Hepatocyte (in vitro differentiated cells): ENCODE results near the gene IPO11. TPM values are rescaled to one million over a fixed set of nuclear protein-coding genes. Genes with fewer than 3 reads are reported as not detected.

Source experiments
- DNase-seq: peaks from one replicate; pipeline ENCODE4 v3.0.0-alpha.2; 2016; ENCODE audit warnings: low spot score
- H2AFZ ChIP-seq: fragments of 200-600 bp; sonication (generic); 2 replicates; pipeline ENCODE4 v1.6.0; 2016; ENCODE audit warnings: antibody characterized with exemption, mild to moderate bottlenecking
- H3K27ac ChIP-seq: fragments of 200-600 bp; sonication (generic); 2 replicates; pipeline ENCODE4 v1.5.1; 2016; ENCODE audit warnings: mild to moderate bottlenecking
- H3K27me3 ChIP-seq: fragments of 200-600 bp; sonication (generic); 2 replicates; pipeline ENCODE4 v1.6.1; 2016
- H3K36me3 ChIP-seq: fragments of 200-600 bp; sonication (generic); replicated peaks from 2 replicates; pipeline ENCODE4 v1.5.1; 2016; ENCODE audit warnings: low read depth; ENCODE audit not compliant: insufficient read depth
- H3K4me1 ChIP-seq: fragments of 200-600 bp; sonication (generic); 2 replicates; pipeline ENCODE4 v1.5.1; 2016; ENCODE audit warnings: mild to moderate bottlenecking, moderate library complexity; ENCODE audit not compliant: insufficient read depth
- H3K4me2 ChIP-seq: fragments of 200-600 bp; sonication (generic); 2 replicates; pipeline ENCODE4 v1.6.0; 2016
- H3K4me3 ChIP-seq: fragments of 200-600 bp; sonication (generic); 2 replicates; pipeline ENCODE4 v1.5.1; 2016; ENCODE audit warnings: mild to moderate bottlenecking
- H3K79me2 ChIP-seq: fragments of 200-600 bp; sonication (generic); 2 replicates; pipeline ENCODE4 v1.6.0; 2017; ENCODE audit warnings: mild to moderate bottlenecking
- H3K9me2 ChIP-seq: fragments of 200-600 bp; sonication (generic); replicated peaks from 2 replicates; pipeline ENCODE4 v1.6.0; 2017; ENCODE audit warnings: mild to moderate bottlenecking; ENCODE audit not compliant: insufficient read depth
- H3K9me3 ChIP-seq: fragments of 200-600 bp; sonication (generic); 2 replicates; pipeline ENCODE4 v1.5.1; 2016; ENCODE audit warnings: low read depth, mild to moderate bottlenecking
- H4K20me1 ChIP-seq: fragments of 200-600 bp; sonication (generic); 2 replicates; pipeline ENCODE4 v1.6.0; 2016; ENCODE audit warnings: mild to moderate bottlenecking; ENCODE audit not compliant: insufficient read depth, poor library complexity, severe bottlenecking
- CTCF ChIP-seq: fragments of 200-600 bp; sonication (generic); IDR thresholded peaks from 2 replicates; pipeline ENCODE4 v1.5.1; 2016; ENCODE audit warnings: antibody characterized with exemption, mild to moderate bottlenecking; ENCODE audit not compliant: poor library complexity
- EZH2 ChIP-seq: fragments of 200-600 bp; sonication (generic); IDR thresholded peaks from 2 replicates; pipeline ENCODE4 v1.6.1; 2016; ENCODE audit warnings: antibody characterized with exemption, mild to moderate bottlenecking, borderline replicate concordance
- EZH2phosphoT487 ChIP-seq: fragments of 200-600 bp; sonication (generic); IDR thresholded peaks from one replicate; pipeline ENCODE4 v1.6.1; 2018; ENCODE audit warnings: antibody characterized with exemption, mild to moderate bottlenecking, low read depth, moderate library complexity; ENCODE audit not compliant: unreplicated experiment, severe bottlenecking
- WGBS: methylation state at CpG from one replicate; pipeline ENCODE4 v1.1.6; 2016; ENCODE audit warnings: low lambda C conversion rate; ENCODE audit errors: missing lambda C conversion rate; 5-methylcytosine and 5-hydroxymethylcytosine counted together
- polyA plus RNA-seq: library from polyadenylated mRNA; unstranded; fragments of >200 nt; fragmentation: Nextera tagmentation; extraction: Ambion mirVana; gene quantifications from 2 replicates; pipeline ENCODE4 v1.2.1, GENCODE V29; 2016
- total RNA-seq: library from RNA; depleted of rRNA; stranded (reverse); fragments of >200 nt; gene quantifications from 2 replicates; pipeline ENCODE4 v1.2.3, GENCODE V29; 2014

Gene IPO11
- total and polyA plus RNA-seq, 2 experiments from 2014 or later: 10.3 to 24.2 TPM

GRCh38 chr5:62608529-62609511 is 196.3 kb downstream of the IPO11 start:
- H3K27ac ChIP-seq: no peak overlapping the region
- no peak overlapping the region for H3K4me3 ChIP-seq
- H3K27me3 ChIP-seq: no peaks in the 10 kb centered on the region
- DNase-seq: no peak
- TF ChIP-seq CTCF (no peak), EZH2phosphoT487 (no peak), EZH2 (no peak)
- H3K4me1 ChIP-seq: no peaks in the 10 kb centered on the region
- H3K36me3 ChIP-seq: no peaks in the 10 kb centered on the region
- H4K20me1 ChIP-seq: no peaks in the 10 kb centered on the region
- H3K9me2 ChIP-seq: no peaks in the 10 kb centered on the region
- H3K79me2 ChIP-seq: no peaks in the 10 kb centered on the region
- H3K4me2 ChIP-seq: no peak overlapping the region
- no peak overlapping the region for H2AFZ ChIP-seq
- WGBS: 95% methylated on average over 7 of the region's 7 CpGs
- no peaks in the 10 kb centered on the region for H3K9me3 ChIP-seq

- no peak for DNase-seq
- H3K4me3 ChIP-seq: no peak overlapping the region
- H3K9me3 ChIP-seq: no peaks in the 10 kb centered on the region
- 93% methylated on average over 8 of the region's 8 CpGs for WGBS
- H3K27me3 ChIP-seq: no peaks in the 10 kb centered on the region
- H3K4me1 ChIP-seq: no peaks in the 10 kb centered on the region
- H4K20me1 ChIP-seq: no peaks in the 10 kb centered on the region
- no peaks in the 10 kb centered on the region for H3K9me2 ChIP-seq
- TF ChIP-seq EZH2phosphoT487: no peak
- no peak for TF ChIP-seq CTCF
- no peak for TF ChIP-seq EZH2
- no peak overlapping the region for H3K4me2 ChIP-seq
- no peaks in the 10 kb centered on the region for H3K36me3 ChIP-seq
- H3K27ac ChIP-seq: no peak overlapping the region
- no peak overlapping the region for H2AFZ ChIP-seq
- H3K79me2 ChIP-seq: no peaks in the 10 kb centered on the region
Measured at GRCh38 chr5:62614355-62614754, 201.8 kb downstream of the IPO11 start.

GRCh38 chr5:62616615-62617277 is 204.2 kb downstream of the IPO11 start:
- H3K4me3 ChIP-seq: no peak overlapping the region
- no peaks in the 10 kb centered on the region for H3K9me2 ChIP-seq
- H3K4me2 ChIP-seq: no peak overlapping the region
- no peaks in the 10 kb centered on the region for H3K36me3 ChIP-seq
- H3K4me1 ChIP-seq: no peaks in the 10 kb centered on the region
- DNase-seq: no peak
- WGBS: 94% methylated on average over 2 of the region's 2 CpGs
- H3K9me3 ChIP-seq: no peaks in the 10 kb centered on the region
- no peaks in the 10 kb centered on the region for H3K79me2 ChIP-seq
- no peaks in the 10 kb centered on the region for H3K27me3 ChIP-seq
- TF ChIP-seq EZH2 (no peak), EZH2phosphoT487 (no peak), CTCF (no peak)
- no peak overlapping the region for H2AFZ ChIP-seq
- H3K27ac ChIP-seq: no peak overlapping the region
- H4K20me1 ChIP-seq: no peaks in the 10 kb centered on the region
